ENCODE results near the gene NR2F6.
A peak's percentile ranks its signal among the peaks of the same experiment; 100 is the strongest.
"Not testable (repeated sequence)": the region's sequence is repeated elsewhere in the genome, so short reads cannot be mapped to it uniquely, and the experiment has no call there.

Gene NR2F6

DNA sequence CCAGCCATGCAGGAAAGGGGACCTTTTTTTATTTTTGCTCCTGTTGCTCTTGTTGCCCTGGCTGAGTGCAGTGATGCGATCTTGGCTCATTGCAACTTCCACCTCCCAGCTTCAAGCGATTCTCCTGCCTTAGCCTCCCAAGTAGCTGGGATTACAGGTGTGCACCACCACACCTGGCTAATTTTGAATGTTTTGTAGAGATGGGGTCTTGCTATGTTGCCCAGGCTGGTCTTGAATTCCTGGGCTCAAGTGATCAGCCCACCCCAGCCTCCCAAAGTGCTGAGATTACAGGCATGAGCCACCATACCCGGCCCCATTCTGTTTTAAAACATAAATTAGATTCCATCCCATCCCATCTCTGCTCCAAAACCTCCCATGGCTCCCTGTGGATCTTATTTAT is 29.2 kb upstream of the NR2F6 start:
- H3K9me3 Mint-ChIP-seq (ENCODE audit: low read depth); H3K27ac Mint-ChIP-seq; H3K4me3 Mint-ChIP-seq; H3K36me3 Mint-ChIP-seq; H3K4me1 Mint-ChIP-seq (ENCODE audit: low read depth); H3K27me3 Mint-ChIP-seq: not testable (repeated sequence)

- peaks cover 20% of the 10 kb centered on the region for H3K4me1 Mint-ChIP-seq (ENCODE audit: low read depth)
- no peaks in the 10 kb centered on the region for H3K27me3 Mint-ChIP-seq
- H3K9me3 Mint-ChIP-seq (ENCODE audit: low read depth) = no peaks in the 10 kb centered on the region
- H3K27ac Mint-ChIP-seq = no peak overlapping the region
- H3K4me3 Mint-ChIP-seq = peak overlapping the region; percentile 94
- no peaks in the 10 kb centered on the region for H3K36me3 Mint-ChIP-seq
Observed at GRCh38 chr19:17268754-17269153, 23.0 kb upstream of the NR2F6 start.

GRCh38 chr19:17266975-17267788 is 21.5 kb upstream of the NR2F6 start, which contains the start of gene BABAM1:
Gene BABAM1 (plus strand): TSS chr19:17267443. CDS start chr19:17268807, 1,364 bp downstream.
- H3K27me3 Mint-ChIP-seq = no peaks in the 10 kb centered on the region
- H3K4me3 Mint-ChIP-seq = peak within 1 kb of the TSS; percentile 94
- no peaks in the 10 kb centered on the region for H3K9me3 Mint-ChIP-seq (ENCODE audit: low read depth)
- no peaks in the 10 kb centered on the region for H3K36me3 Mint-ChIP-seq
- peak within 1 kb of the TSS; percentile 82 for H3K27ac Mint-ChIP-seq
- peaks cover 20% of the 10 kb centered on the region for H3K4me1 Mint-ChIP-seq (ENCODE audit: low read depth)

GRCh38 chr19:17266589-17266974 is 20.9 kb upstream of the NR2F6 start:
- Mint-ChIP-seq H3K4me3 (peak overlapping the region; percentile 94), H3K27me3 (no peaks in the 10 kb centered on the region), H3K36me3 (no peaks in the 10 kb centered on the region), H3K9me3 (ENCODE audit: low read depth) (no peaks in the 10 kb centered on the region), H3K27ac (peak overlapping the region; percentile 82), H3K4me1 (ENCODE audit: low read depth) (peaks cover 20% of the 10 kb centered on the region)

- no peak overlapping the region for H3K4me3 Mint-ChIP-seq
- H3K36me3 Mint-ChIP-seq = no peaks in the 10 kb centered on the region
- H3K9me3 Mint-ChIP-seq (ENCODE audit: low read depth) = no peaks in the 10 kb centered on the region
- peaks cover 20% of the 10 kb centered on the region for H3K4me1 Mint-ChIP-seq (ENCODE audit: low read depth)
- no peaks in the 10 kb centered on the region for H3K27me3 Mint-ChIP-seq
- H3K27ac Mint-ChIP-seq = no peak overlapping the region
Observed at GRCh38 chr19:17266026-17266425, 20.3 kb upstream of the NR2F6 start.

DNA sequence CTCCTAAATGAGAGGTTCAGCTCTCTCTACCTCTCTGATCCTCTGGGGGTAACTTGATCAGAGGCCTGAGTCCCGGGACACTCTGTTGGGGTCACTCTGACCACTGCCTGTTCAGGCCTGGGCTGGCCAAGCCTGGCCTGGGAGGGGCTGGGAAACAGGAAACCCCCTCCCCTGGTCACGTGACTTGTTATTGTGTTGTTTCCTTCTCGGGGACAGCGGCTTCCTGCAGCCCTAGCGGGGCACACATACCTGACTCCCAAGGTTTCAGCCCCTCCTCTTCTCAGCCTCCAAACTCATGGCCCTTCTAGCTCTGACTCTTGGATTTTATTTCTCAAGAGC is 18.9 kb upstream of the NR2F6 start, which contains the start of gene USHBP1:
Gene USHBP1, minus strand, starts transcription at position 105 of the 339 bp plus-strand sequence. CDS start 446 bp downstream, outside the sequence.
- H3K4me3 Mint-ChIP-seq = no peak within 1 kb of the TSS

DNA sequence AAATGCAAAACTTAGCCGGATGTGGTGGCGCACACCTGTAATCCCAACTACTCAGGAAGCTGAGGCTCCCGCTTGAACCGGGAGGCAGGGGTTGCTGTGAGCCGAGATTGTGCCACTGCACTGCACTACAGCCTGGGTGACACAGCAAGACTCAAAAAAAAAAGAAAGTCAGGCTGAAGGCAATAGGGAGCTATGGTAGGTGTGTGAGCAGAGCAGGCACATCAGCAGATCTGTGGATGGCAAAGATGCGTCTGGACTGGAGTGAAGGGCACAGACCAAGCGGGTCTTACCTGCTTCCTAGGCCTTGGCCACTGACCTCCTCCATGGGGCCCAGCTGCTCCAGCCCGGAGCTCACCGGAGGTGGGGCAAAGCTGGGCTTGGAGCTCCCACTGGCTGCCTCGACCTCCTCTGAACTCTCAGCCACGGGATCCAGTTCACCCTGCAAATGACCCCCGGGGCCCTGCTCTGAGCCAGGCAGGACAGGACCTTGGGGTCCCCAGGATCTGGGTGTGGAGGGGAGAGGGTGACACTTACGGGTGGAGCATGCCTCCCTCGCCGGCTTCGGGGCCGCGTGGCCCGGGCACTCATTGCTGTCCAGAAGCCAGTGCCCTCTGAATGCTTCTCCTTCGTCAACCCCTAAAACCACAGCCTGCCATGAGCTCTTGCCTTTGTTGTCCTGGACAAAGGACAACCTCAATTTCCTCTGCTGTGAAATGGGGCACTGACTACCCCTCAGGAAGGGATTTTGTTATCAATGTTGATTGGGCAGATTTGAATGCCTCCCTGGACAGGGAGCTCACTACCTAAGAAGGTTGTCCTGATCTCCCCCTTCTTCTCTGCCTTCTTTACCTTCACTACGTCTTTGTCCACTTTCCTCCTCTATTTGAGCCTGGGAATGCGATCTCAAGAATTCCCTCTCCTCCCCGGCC is 18.3 kb upstream of the NR2F6 start:
- peak overlapping the region; percentile 50 for H3K27ac Mint-ChIP-seq
- H3K4me3 Mint-ChIP-seq = no peak overlapping the region
- peaks cover 22% of the 10 kb centered on the region for H3K4me1 Mint-ChIP-seq (ENCODE audit: low read depth)

More for the DNA sequence above, 18.9 kb upstream of the NR2F6 start, which contains the start of gene USHBP1:
- H3K9me3 Mint-ChIP-seq (ENCODE audit: low read depth) = no peaks in the 10 kb centered on the region
- no peaks in the 10 kb centered on the region for H3K27me3 Mint-ChIP-seq
- peak within 1 kb of the TSS; percentile 50 for H3K27ac Mint-ChIP-seq
- H3K4me1 Mint-ChIP-seq (ENCODE audit: low read depth) = peaks cover 22% of the 10 kb centered on the region
- no peaks in the 10 kb centered on the region for H3K36me3 Mint-ChIP-seq

GRCh38 chr19:17262557-17262956 is 16.8 kb upstream of the NR2F6 start:
- Mint-ChIP-seq H3K9me3 (ENCODE audit: low read depth) (no peaks in the 10 kb centered on the region), H3K4me3 (no peak overlapping the region), H3K36me3 (no peaks in the 10 kb centered on the region), H3K27ac (no peak overlapping the region), H3K4me1 (ENCODE audit: low read depth) (peaks cover 16% of the 10 kb centered on the region), H3K27me3 (no peaks in the 10 kb centered on the region)

More for the DNA sequence above, 18.3 kb upstream of the NR2F6 start:
- Mint-ChIP-seq H3K36me3 (no peaks in the 10 kb centered on the region), H3K27me3 (no peaks in the 10 kb centered on the region), H3K9me3 (ENCODE audit: low read depth) (no peaks in the 10 kb centered on the region)

- H3K36me3 Mint-ChIP-seq = no peaks in the 10 kb centered on the region
- H3K27ac Mint-ChIP-seq = no peak overlapping the region
- H3K4me1 Mint-ChIP-seq (ENCODE audit: low read depth) = peaks cover 7% of the 10 kb centered on the region
- no peaks in the 10 kb centered on the region for H3K27me3 Mint-ChIP-seq
- H3K9me3 Mint-ChIP-seq (ENCODE audit: low read depth) = no peaks in the 10 kb centered on the region
- H3K4me3 Mint-ChIP-seq = no peak overlapping the region
Observed at GRCh38 chr19:17260842-17261325, 15.2 kb upstream of the NR2F6 start.

DNA sequence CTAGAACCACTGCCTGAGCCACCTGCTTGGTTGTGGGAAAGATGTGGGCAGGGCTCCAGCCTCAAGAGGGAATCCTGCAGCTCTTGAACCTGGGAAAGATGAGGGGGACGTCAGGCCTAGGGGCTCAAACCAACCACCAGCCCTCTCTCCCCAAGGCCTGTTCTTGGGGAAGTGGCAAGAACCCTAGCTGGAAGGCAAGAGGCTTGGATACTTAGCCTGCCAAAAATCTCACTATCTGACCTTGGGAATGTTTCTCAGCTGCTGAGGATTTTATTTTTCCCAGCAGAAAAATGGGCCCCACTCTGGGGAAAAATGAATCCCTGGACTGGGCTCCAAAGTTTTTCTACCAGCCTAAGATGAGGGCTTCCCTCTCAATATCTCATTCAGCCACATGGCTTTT is 14.2 kb upstream of the NR2F6 start:
- no peak overlapping the region for H3K27ac Mint-ChIP-seq
- H3K36me3 Mint-ChIP-seq = no peaks in the 10 kb centered on the region

GRCh38 chr19:17259118-17259780 is 13.5 kb upstream of the NR2F6 start:
- Mint-ChIP-seq H3K9me3 (ENCODE audit: low read depth) (no peaks in the 10 kb centered on the region), H3K4me3 (no peak overlapping the region), H3K36me3 (no peaks in the 10 kb centered on the region), H3K27me3 (no peaks in the 10 kb centered on the region), H3K4me1 (ENCODE audit: low read depth) (peaks cover 4% of the 10 kb centered on the region), H3K27ac (no peak overlapping the region)

More for the DNA sequence above, 14.2 kb upstream of the NR2F6 start:
- no peaks in the 10 kb centered on the region for H3K27me3 Mint-ChIP-seq
- no peaks in the 10 kb centered on the region for H3K9me3 Mint-ChIP-seq (ENCODE audit: low read depth)
- H3K4me1 Mint-ChIP-seq (ENCODE audit: low read depth) = peaks cover 7% of the 10 kb centered on the region
- no peak overlapping the region for H3K4me3 Mint-ChIP-seq

DNA sequence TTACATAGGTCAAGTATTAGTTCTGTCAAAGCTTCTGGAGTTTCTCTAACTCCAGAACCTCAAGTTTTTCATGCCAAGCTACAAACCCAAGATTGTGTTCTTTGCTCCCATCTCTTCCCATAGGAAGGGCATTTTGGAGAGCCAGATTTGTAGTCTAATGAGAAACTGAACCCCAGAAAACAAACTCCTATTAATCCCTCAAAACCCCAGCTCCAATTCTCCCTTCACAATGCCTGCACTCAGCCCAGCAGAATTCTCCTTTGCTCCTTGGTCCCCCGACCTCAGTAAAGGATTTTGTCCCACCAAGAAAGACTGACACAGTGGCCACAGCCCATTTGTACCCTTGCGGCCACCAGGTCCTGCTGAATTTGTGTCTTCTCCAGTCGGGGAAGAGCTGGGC is 10.4 kb upstream of the NR2F6 start:
- H3K4me3 Mint-ChIP-seq = no peak overlapping the region
- H3K27me3 Mint-ChIP-seq = no peaks in the 10 kb centered on the region
- H3K27ac Mint-ChIP-seq = no peak overlapping the region
- H3K4me1 Mint-ChIP-seq (ENCODE audit: low read depth) = peaks cover 4% of the 10 kb centered on the region
- H3K9me3 Mint-ChIP-seq (ENCODE audit: low read depth) = no peaks in the 10 kb centered on the region
- H3K36me3 Mint-ChIP-seq = no peaks in the 10 kb centered on the region

- H3K4me3 Mint-ChIP-seq = no peak overlapping the region
- H3K36me3 Mint-ChIP-seq = no peaks in the 10 kb centered on the region
- H3K9me3 Mint-ChIP-seq (ENCODE audit: low read depth) = no peaks in the 10 kb centered on the region
- no peaks in the 10 kb centered on the region for H3K27me3 Mint-ChIP-seq
- no peaks in the 10 kb centered on the region for H3K4me1 Mint-ChIP-seq (ENCODE audit: low read depth)
- no peak overlapping the region for H3K27ac Mint-ChIP-seq
Observed at GRCh38 chr19:17255150-17255621, 9.5 kb upstream of the NR2F6 start.

DNA sequence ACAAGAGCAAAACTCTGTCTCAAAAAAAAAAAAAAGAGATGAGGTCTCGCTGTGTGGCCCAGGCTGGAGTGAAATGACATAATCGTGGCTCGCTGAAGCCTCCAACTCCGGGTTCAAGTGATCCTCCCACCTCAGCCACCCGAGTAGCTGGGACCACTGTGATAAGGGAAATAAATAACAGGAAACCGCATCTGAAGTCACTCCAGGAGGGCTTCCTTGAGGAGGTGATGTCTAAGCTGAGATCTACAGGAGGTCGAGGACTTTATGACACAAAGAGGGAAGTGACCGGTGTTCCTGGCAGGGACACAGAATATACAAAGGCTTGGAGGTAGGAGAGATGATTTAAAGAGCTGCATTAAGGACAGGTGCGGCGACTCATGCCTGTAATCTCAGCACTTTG is 8.9 kb upstream of the NR2F6 start:
- H3K27me3 Mint-ChIP-seq = no peaks in the 10 kb centered on the region
- no peak overlapping the region for H3K4me3 Mint-ChIP-seq
- H3K9me3 Mint-ChIP-seq (ENCODE audit: low read depth) = no peaks in the 10 kb centered on the region
- no peak overlapping the region for H3K27ac Mint-ChIP-seq
- H3K36me3 Mint-ChIP-seq = no peaks in the 10 kb centered on the region
- H3K4me1 Mint-ChIP-seq (ENCODE audit: low read depth) = no peaks in the 10 kb centered on the region
